ENCODE results near the gene ISL2.

The ISL2 gene

GRCh38 chr15:76327191-76328105 lies 9.1 kb upstream of the ISL2 start:
- DNase-seq (ENCODE audit: low read depth in 4 of 4, low spot score in 1 of 4): no peak

- DNase-seq (ENCODE audit: low read depth in 4 of 4, low spot score in 1 of 4): no peak
Observed at GRCh38 chr15:76328106-76328696, 8.4 kb upstream of the ISL2 start.

GRCh38 chr15:76328958-76329357 lies 7.6 kb upstream of the ISL2 start:
- DNase-seq (ENCODE audit: low read depth in 4 of 4, low spot score in 1 of 4): no peak

GRCh38 chr15:76330080-76330680 lies 6.4 kb upstream of the ISL2 start:
- DNase-seq (ENCODE audit: low read depth in 4 of 4, low spot score in 1 of 4): no peak

GRCh38 chr15:76332796-76333195 lies 3.8 kb upstream of the ISL2 start:
- DNase-seq (ENCODE audit: low read depth in 4 of 4, low spot score in 1 of 4): no peak

GRCh38 chr15:76333309-76333708 lies 3.3 kb upstream of the ISL2 start:
- DNase-seq (ENCODE audit: low read depth in 4 of 4, low spot score in 1 of 4): no peak

GRCh38 chr15:76333720-76334437 lies 2.7 kb upstream of the ISL2 start:
- DNase-seq (ENCODE audit: low read depth in 4 of 4, low spot score in 1 of 4): no peak

GRCh38 chr15:76334438-76335306 lies 1.9 kb upstream of the ISL2 start:
- no peak for DNase-seq (ENCODE audit: low read depth in 4 of 4, low spot score in 1 of 4)

GRCh38 chr15:76335307-76336253 lies 993 bp upstream of the ISL2 start:
- DNase-seq (ENCODE audit: low read depth in 4 of 4, low spot score in 1 of 4): no peak

- no peak for DNase-seq (ENCODE audit: low read depth in 4 of 4, low spot score in 1 of 4)
Observed at GRCh38 chr15:76337059-76337695, 604 bp downstream of the ISL2 start.

GRCh38 chr15:76337696-76338485 lies 1.3 kb downstream of the ISL2 start:
- no peak for DNase-seq (ENCODE audit: low read depth in 4 of 4, low spot score in 1 of 4)

- DNase-seq (ENCODE audit: low read depth in 4 of 4, low spot score in 1 of 4): no peak
Observed at GRCh38 chr15:76338486-76339304, 2.1 kb downstream of the ISL2 start.

- DNase-seq (ENCODE audit: low read depth in 4 of 4, low spot score in 1 of 4): no peak
Observed at GRCh38 chr15:76339305-76340197, 3.0 kb downstream of the ISL2 start.

GRCh38 chr15:76340198-76340802 lies 3.7 kb downstream of the ISL2 start:
- DNase-seq (ENCODE audit: low read depth in 4 of 4, low spot score in 1 of 4): no peak

GRCh38 chr15:76340803-76341365 lies 4.3 kb downstream of the ISL2 start:
- no peak for DNase-seq (ENCODE audit: low read depth in 4 of 4, low spot score in 1 of 4)

Data from stimulated activated CD4-positive, alpha-beta T cell treated with anti-CD3 and anti-CD28 coated beads, Interleukin-1b, Interleukin-23, amount 100 ng/mL, for 24 hours (primary cell).